IPS-20b (cell line): Measurements from ENCODE around the gene PRSS21.

Experiments
- H3K27ac ChIP-seq: one replicate; pipeline ENCODE4 v1.5.1; 2013; ENCODE audit warnings: low read length
- H3K27me3 ChIP-seq: 2 replicates; pipeline ENCODE4 v1.6.1; 2013; ENCODE audit warnings: mild to moderate bottlenecking, low read length, inconsistent platforms; ENCODE audit not compliant: insufficient read depth
- H3K36me3 ChIP-seq: 2 replicates; pipeline ENCODE4 v1.6.1; 2013; ENCODE audit warnings: low read depth, mild to moderate bottlenecking, inconsistent platforms, low read length, moderate library complexity; ENCODE audit not compliant: insufficient read depth
- H3K4me1 ChIP-seq: 2 replicates; pipeline ENCODE4 v1.6.1; 2013; ENCODE audit warnings: mild to moderate bottlenecking, control low read depth, inconsistent platforms, low read length, moderate library complexity; ENCODE audit not compliant: insufficient read depth
- H3K4me3 ChIP-seq: 2 replicates; pipeline ENCODE4 v1.5.1; 2013; ENCODE audit warnings: mild to moderate bottlenecking, low read length, inconsistent platforms
- H3K9ac ChIP-seq: 2 replicates; pipeline ENCODE4 v1.6.1; 2013; ENCODE audit warnings: low read depth, mild to moderate bottlenecking, inconsistent platforms, low read length, moderate library complexity
- H3K9me3 ChIP-seq: 2 replicates; pipeline ENCODE4 v1.6.1; 2013; ENCODE audit warnings: mild to moderate bottlenecking, low read depth, low read length, inconsistent platforms; ENCODE audit not compliant: insufficient read depth

PRSS21 gene

GRCh38 chr16:2795395-2796143 lies 21.5 kb upstream of the PRSS21 start:
- H3K4me3 ChIP-seq: no peak overlapping the region
- no peaks in the 10 kb centered on the region for H3K4me1 ChIP-seq
- H3K9ac ChIP-seq: no peak overlapping the region
- H3K36me3 ChIP-seq: no peaks in the 10 kb centered on the region
- no peak overlapping the region for H3K27ac ChIP-seq
- H3K27me3 ChIP-seq: peaks cover 4% of the 10 kb centered on the region
- no peaks in the 10 kb centered on the region for H3K9me3 ChIP-seq

GRCh38 chr16:2798723-2799204 lies 18.3 kb upstream of the PRSS21 start:
- H3K9ac ChIP-seq: no peak overlapping the region
- no peak overlapping the region for H3K27ac ChIP-seq
- H3K27me3 ChIP-seq: peaks cover 4% of the 10 kb centered on the region; the same call in 1 of the 2 replicates
- H3K4me3 ChIP-seq: no peak overlapping the region
- no peaks in the 10 kb centered on the region for H3K4me1 ChIP-seq
- peaks cover 2% of the 10 kb centered on the region; the same call in 1 of the 2 replicates for H3K9me3 ChIP-seq
- H3K36me3 ChIP-seq: no peaks in the 10 kb centered on the region

GRCh38 chr16:2799205-2799858 lies 17.7 kb upstream of the PRSS21 start:
- H3K4me1 ChIP-seq: no peaks in the 10 kb centered on the region
- no peaks in the 10 kb centered on the region for H3K36me3 ChIP-seq
- no peak overlapping the region for H3K9ac ChIP-seq
- no peak overlapping the region for H3K4me3 ChIP-seq
- no peak overlapping the region for H3K27ac ChIP-seq
- H3K27me3 ChIP-seq: peaks cover 4% of the 10 kb centered on the region; the same call in 1 of the 2 replicates
- peaks cover 8% of the 10 kb centered on the region; the same call in 1 of the 2 replicates for H3K9me3 ChIP-seq

- Histone ChIP-seq H3K27ac (no peak overlapping the region), H3K36me3 (no peaks in the 10 kb centered on the region), H3K4me1 (no peaks in the 10 kb centered on the region), H3K27me3 (peaks cover 4% of the 10 kb centered on the region; the same call in 1 of the 2 replicates), H3K9ac (no peak overlapping the region), H3K9me3 (peaks cover 13% of the 10 kb centered on the region; the same call in 1 of the 2 replicates), H3K4me3 (no peak overlapping the region)
These were observed 17.2 kb upstream of the PRSS21 start for GRCh38 chr16:2799859-2800226.

GRCh38 chr16:2803545-2804195 lies 13.4 kb upstream of the PRSS21 start:
- no peaks in the 10 kb centered on the region for H3K4me1 ChIP-seq
- H3K9me3 ChIP-seq: peaks cover 21% of the 10 kb centered on the region; the same call in 1 of the 2 replicates
- H3K27me3 ChIP-seq: no peaks in the 10 kb centered on the region
- no peak overlapping the region for H3K9ac ChIP-seq
- H3K27ac ChIP-seq: no peak overlapping the region
- H3K4me3 ChIP-seq: no peak overlapping the region
- H3K36me3 ChIP-seq: no peaks in the 10 kb centered on the region

GRCh38 chr16:2804728-2805127 lies 12.3 kb upstream of the PRSS21 start:
- H3K27me3 ChIP-seq: no peaks in the 10 kb centered on the region; the same call in 1 of the 2 replicates

GRCh38 chr16:2806286-2806685 lies 10.8 kb upstream of the PRSS21 start:
- no peak overlapping the region for H3K27ac ChIP-seq
- H3K4me3 ChIP-seq: no peak overlapping the region
- no peaks in the 10 kb centered on the region; the same call in 1 of the 2 replicates for H3K27me3 ChIP-seq
- H3K4me1 ChIP-seq: no peaks in the 10 kb centered on the region
- H3K9me3 ChIP-seq: peaks cover 21% of the 10 kb centered on the region; the same call in 1 of the 2 replicates
- H3K36me3 ChIP-seq: no peaks in the 10 kb centered on the region
- no peak overlapping the region for H3K9ac ChIP-seq

More at GRCh38 chr16:2804728-2805127, 12.3 kb upstream of the PRSS21 start:
- H3K4me3 ChIP-seq: no peak overlapping the region
- H3K9me3 ChIP-seq: peaks cover 21% of the 10 kb centered on the region; the same call in 1 of the 2 replicates
- H3K9ac ChIP-seq: no peak overlapping the region
- no peak overlapping the region for H3K27ac ChIP-seq
- no peaks in the 10 kb centered on the region for H3K36me3 ChIP-seq
- no peaks in the 10 kb centered on the region for H3K4me1 ChIP-seq

GRCh38 chr16:2808181-2808580 lies 8.9 kb upstream of the PRSS21 start:
- H3K9me3 ChIP-seq: peaks cover 21% of the 10 kb centered on the region; the same call in 1 of the 2 replicates
- no peak overlapping the region for H3K9ac ChIP-seq
- no peaks in the 10 kb centered on the region for H3K4me1 ChIP-seq
- no peak overlapping the region for H3K27ac ChIP-seq
- H3K4me3 ChIP-seq: no peak overlapping the region
- H3K27me3 ChIP-seq: no peaks in the 10 kb centered on the region; the same call in 1 of the 2 replicates
- no peaks in the 10 kb centered on the region for H3K36me3 ChIP-seq

GRCh38 chr16:2809149-2809760 lies 7.8 kb upstream of the PRSS21 start:
- Histone ChIP-seq H3K27ac (no peak overlapping the region), H3K9me3 (peaks cover 14% of the 10 kb centered on the region; the same call in 1 of the 2 replicates), H3K4me3 (no peak overlapping the region), H3K27me3 (no peaks in the 10 kb centered on the region; the same call in 1 of the 2 replicates), H3K36me3 (no peaks in the 10 kb centered on the region), H3K9ac (no peak overlapping the region), H3K4me1 (no peaks in the 10 kb centered on the region)

GRCh38 chr16:2810651-2811050 lies 6.4 kb upstream of the PRSS21 start:
- Histone ChIP-seq H3K9ac (no peak overlapping the region), H3K27ac (no peak overlapping the region), H3K4me1 (no peaks in the 10 kb centered on the region), H3K36me3 (no peaks in the 10 kb centered on the region), H3K4me3 (no peak overlapping the region), H3K9me3 (no peaks in the 10 kb centered on the region), H3K27me3 (no peaks in the 10 kb centered on the region; the same call in 1 of the 2 replicates)
